Kidney (tissue), 14 donors: ENCODE measurements around the gene ARHGEF26. TPM values are rescaled to one million over a fixed set of nuclear protein-coding genes. Genes with fewer than 3 reads are reported as not detected.
A peak's percentile ranks its signal among the peaks of the same experiment; 100 is the strongest.
"Not testable (repeated sequence)": the region's sequence is repeated elsewhere in the genome, so short reads cannot be mapped to it uniquely, and the experiment has no call there.

Experiments used
- DNase-seq, 5 donors: peaks; one replicate each; pipeline ENCODE4 v3.0.0-alpha.2; 2013 to 2020
- FAIRE-seq: peaks from 2 replicates; lab custom pipeline; 2012; peaks lifted over from hg19 to GRCh38; lab: Jason Lieb, UNC
- H3K27ac ChIP-seq, 2 donors: one replicate each; pipeline ENCODE4 v1.7.0; 2013; ENCODE audit warnings: low read depth in 2 of 2, low read length in 2 of 2, inconsistent platforms in 1 of 2
- H3K27me3 ChIP-seq: one replicate; pipeline ENCODE4 v1.7.1; 2013; ENCODE audit warnings: low read length, inconsistent platforms; ENCODE audit not compliant: control insufficient read depth, insufficient read depth
- H3K36me3 ChIP-seq, 3 donors: one replicate each; pipeline versions ENCODE4 v1.7.0 to v1.7.1; 2013; ENCODE audit warnings: low read length in 3 of 3, control low read depth in 1 of 3, inconsistent platforms in 1 of 3; ENCODE audit not compliant: insufficient read depth in 3 of 3, control insufficient read depth in 2 of 3
- H3K4me1 ChIP-seq, 3 donors: one replicate each; pipeline versions ENCODE4 v1.7.0 to v1.7.1; 2013; ENCODE audit warnings: low read length in 3 of 3, inconsistent platforms in 1 of 3, low read depth in 1 of 3; ENCODE audit not compliant: control insufficient read depth in 2 of 3, insufficient read depth in 2 of 3
- H3K4me3 ChIP-seq, 3 donors: one replicate each; pipeline versions ENCODE4 v1.7.0 to v1.8.1; 2013; ENCODE audit warnings: low read length in 3 of 3, control low read depth in 1 of 3, inconsistent platforms in 1 of 3
- H3K9ac ChIP-seq, 3 donors: one replicate each; pipeline versions ENCODE4 v1.7.0 to v1.7.1; 2013; ENCODE audit warnings: low read length in 3 of 3, control low read depth in 1 of 3, inconsistent platforms in 1 of 3
- H3K9me3 ChIP-seq, 3 donors: one replicate each; pipeline versions ENCODE4 v1.7.0 to v1.7.1; 2013; ENCODE audit warnings: low read length in 3 of 3, control low read depth in 1 of 3, inconsistent platforms in 1 of 3; ENCODE audit not compliant: control insufficient read depth in 2 of 3, insufficient read depth in 1 of 3
- intact Hi-C: fragments of 100-400 bp; cut with DNase I; formaldehyde crosslinking; loops from one replicate; pipeline ENCODE4 v1.11.1; 2022
- polyA plus RNA-seq: library from polyadenylated mRNA; stranded (reverse); fragments of 350-450 nt; fragmentation: Illumina TruSeq; extraction: RNeasy Lipid Tissue Mini Kit (QIAGEN cat#74804); gene quantifications from one replicate; pipeline ENCODE4 v1.2.3, GENCODE V29; 2014; ENCODE audit warnings: low read depth, low replicate concordance; ENCODE audit not compliant: insufficient read depth
- total RNA-seq: library from RNA; stranded (reverse); fragmentation: NEBNext Ultra II Directional; extraction: Animal tissue kit (Norgen Biotek cat#: 25700); gene quantifications from one replicate; pipeline ENCODE4 v1.2.1, GENCODE V29; 2021
- TF ChIP-seq, protein P1 (sequence below): IDR thresholded peaks from 3 replicates; pipeline ENCODE4 v1.5.1; 2012; ENCODE audit warnings: mild to moderate bottlenecking, moderate library complexity, borderline replicate concordance; ENCODE audit not compliant: insufficient read depth; ENCODE audit errors: extremely low read depth
- donor health status: control.
- donor health status: control.
- donor health status: control.
- donor health status: control.
- donor health status: control.
- donor health status: DM: yes; HTN: yes; CAD: no.
- donor health status: Normal renal cell carcinoma (clear cell type).

ARHGEF26 gene
- total and polyA plus RNA-seq, 2 donors from 2014 or later: 3.9 to 4.8 TPM

DNA sequence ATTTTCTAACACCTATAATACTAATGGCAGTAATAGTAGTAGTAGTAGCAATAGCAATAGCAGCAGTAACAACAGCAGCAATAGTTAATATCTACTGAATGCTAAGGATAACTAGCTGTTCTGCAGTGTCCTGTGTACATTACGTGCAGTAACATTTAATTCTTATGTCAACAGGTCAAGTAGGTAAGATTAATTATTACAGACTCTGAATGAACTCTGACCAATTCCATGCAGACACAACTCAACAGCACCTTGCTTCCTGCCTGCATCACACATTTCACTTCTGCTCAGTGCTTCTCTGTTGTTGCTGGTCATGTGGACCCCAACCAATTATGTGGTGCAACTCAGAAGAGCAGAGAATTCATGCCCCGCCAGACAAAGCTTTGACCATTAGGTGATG lies 39.9 kb upstream of the ARHGEF26 start:
- intact Hi-C loops: no loop called here
- Histone ChIP-seq H3K36me3 (no peaks in the 10 kb centered on the region), H3K9me3 (no peaks in the 10 kb centered on the region), H3K9ac (no peak overlapping the region), H3K27ac (no peak overlapping the region), H3K4me3 (no peak overlapping the region), H3K27me3 (no peaks in the 10 kb centered on the region), H3K4me1 (no peaks in the 10 kb centered on the region)
- TF ChIP-seq, protein P1, sequence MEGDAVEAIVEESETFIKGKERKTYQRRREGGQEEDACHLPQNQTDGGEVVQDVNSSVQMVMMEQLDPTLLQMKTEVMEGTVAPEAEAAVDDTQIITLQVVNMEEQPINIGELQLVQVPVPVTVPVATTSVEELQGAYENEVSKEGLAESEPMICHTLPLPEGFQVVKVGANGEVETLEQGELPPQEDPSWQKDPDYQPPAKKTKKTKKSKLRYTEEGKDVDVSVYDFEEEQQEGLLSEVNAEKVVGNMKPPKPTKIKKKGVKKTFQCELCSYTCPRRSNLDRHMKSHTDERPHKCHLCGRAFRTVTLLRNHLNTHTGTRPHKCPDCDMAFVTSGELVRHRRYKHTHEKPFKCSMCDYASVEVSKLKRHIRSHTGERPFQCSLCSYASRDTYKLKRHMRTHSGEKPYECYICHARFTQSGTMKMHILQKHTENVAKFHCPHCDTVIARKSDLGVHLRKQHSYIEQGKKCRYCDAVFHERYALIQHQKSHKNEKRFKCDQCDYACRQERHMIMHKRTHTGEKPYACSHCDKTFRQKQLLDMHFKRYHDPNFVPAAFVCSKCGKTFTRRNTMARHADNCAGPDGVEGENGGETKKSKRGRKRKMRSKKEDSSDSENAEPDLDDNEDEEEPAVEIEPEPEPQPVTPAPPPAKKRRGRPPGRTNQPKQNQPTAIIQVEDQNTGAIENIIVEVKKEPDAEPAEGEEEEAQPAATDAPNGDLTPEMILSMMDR: no peak
- DNase-seq (no peak), FAIRE-seq (no peak)

DNA sequence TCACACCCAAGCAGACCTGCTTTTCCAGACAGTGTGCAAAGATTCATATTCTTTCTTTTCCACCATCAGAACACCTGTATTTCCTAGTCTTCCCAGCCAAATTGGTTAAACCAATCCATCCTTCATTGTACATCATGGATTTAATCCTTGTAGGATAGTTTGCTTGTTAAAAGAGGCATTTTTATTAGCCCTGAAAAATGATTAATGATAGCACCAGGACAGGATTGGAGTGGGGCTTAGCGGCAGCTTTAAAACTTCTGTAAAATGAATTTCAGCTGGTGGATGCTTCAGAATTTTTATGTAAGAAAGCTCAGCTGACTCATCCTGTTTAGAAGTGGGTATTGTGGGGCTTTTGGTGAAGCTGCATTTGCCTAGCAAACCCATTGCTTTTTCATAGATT lies 36.1 kb upstream of the ARHGEF26 start:
- no peaks in the 10 kb centered on the region for H3K36me3 ChIP-seq
- FAIRE-seq (no peak), DNase-seq (peak in 2 of 5 donors; percentile 15 to 49)
- H3K27me3 ChIP-seq: no peaks in the 10 kb centered on the region
- no peak overlapping the region for H3K27ac ChIP-seq
- H3K4me1 ChIP-seq: no peaks in the 10 kb centered on the region
- TF ChIP-seq, protein P1: no peak
- H3K9me3 ChIP-seq: no peaks in the 10 kb centered on the region
- intact Hi-C loops: no loop called here
- no peak overlapping the region for H3K9ac ChIP-seq
- H3K4me3 ChIP-seq: no peak overlapping the region

DNA sequence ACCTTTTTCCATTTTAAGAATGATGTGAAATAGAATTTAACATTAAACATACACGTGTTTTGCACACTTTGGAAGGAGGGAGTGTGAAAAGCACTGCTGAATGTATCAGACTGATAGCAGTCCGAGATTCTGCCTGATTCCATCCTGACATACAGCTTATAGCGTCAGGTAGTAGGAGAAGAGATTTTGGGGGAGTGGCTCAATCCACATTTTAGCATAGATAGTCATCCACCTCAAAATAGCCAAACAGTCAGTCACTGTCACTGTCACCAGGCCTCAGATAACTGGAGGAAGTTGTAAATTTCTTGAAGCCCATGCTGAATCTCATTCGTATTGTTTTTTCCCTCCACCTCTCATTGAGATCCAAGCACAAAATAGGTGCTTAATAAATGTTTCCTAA lies 35.4 kb upstream of the ARHGEF26 start:
- Histone ChIP-seq H3K27ac (no peak overlapping the region), H3K4me3 (no peak overlapping the region), H3K9me3 (no peaks in the 10 kb centered on the region), H3K9ac (no peak overlapping the region), H3K4me1 (no peaks in the 10 kb centered on the region), H3K36me3 (no peaks in the 10 kb centered on the region), H3K27me3 (no peaks in the 10 kb centered on the region)
- intact Hi-C loops: no loop called here
- TF ChIP-seq, protein P1: no peak
- DNase-seq (no peak), FAIRE-seq (no peak)

DNA sequence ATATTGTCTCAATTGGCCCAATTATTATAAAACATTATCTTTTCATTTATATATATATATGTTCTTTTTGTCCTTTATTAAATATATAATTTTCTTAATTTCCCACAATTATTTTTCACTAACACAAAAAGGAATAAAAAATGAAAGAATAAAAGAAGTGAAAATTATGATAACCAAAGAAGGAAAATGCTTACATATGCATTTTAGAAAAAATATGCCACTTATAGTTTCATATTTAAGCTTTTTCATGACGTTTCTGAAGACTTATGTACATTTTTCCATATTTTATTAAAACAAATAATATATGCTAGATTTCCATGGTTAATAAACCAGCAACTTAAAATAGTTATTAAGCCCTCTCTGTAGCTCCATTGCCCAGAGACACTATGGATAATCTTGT lies 34.9 kb upstream of the ARHGEF26 start:
- DNase-seq (no peak), FAIRE-seq (peak; percentile 92)
- intact Hi-C loops: no loop called here
- Histone ChIP-seq H3K4me3 (no peak overlapping the region), H3K27me3 (no peaks in the 10 kb centered on the region), H3K9me3 (no peaks in the 10 kb centered on the region), H3K4me1 (no peaks in the 10 kb centered on the region), H3K9ac (no peak overlapping the region), H3K27ac (no peak overlapping the region), H3K36me3 (no peaks in the 10 kb centered on the region)
- TF ChIP-seq, protein P1: no peak

DNA sequence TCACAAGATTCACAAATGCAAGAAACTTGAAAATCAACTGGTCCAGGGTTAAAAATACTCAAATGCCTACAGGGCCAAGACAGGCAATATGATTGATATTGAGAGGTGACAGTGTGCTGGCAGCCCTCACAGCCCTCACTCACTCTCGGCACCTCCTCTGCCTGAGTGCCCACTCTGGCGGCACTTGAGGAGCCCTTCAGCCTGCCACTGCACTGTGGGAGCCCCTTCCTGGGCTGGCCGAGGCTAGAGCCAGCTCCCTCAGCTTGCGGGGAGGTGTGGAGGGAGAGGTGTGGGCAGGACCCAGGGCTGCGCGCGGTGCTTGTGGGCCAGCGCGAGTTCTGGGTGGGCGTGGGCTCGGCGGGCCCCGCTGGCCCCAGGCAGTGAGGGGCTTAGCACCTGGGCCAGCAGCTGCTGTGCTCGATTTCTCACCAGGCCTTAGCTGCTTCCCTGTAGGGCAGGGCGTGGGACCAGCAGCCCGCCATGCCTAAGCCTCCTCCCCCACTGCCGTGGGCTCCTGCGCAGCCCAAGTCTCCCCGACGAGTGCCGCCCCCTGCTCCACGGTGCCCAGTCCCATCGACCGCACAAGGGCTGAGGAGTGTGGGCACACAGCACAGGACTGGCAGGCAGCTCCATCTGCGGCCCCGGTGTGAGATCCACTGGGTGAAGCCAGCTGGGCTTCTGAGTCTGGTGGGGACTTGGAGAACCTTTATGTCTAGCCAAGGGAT lies 33.3 kb upstream of the ARHGEF26 start:
- FAIRE-seq: not testable (repeated sequence)

More for the DNA sequence above, 33.3 kb upstream of the ARHGEF26 start:
- H3K9ac ChIP-seq, H3K4me1 ChIP-seq, DNase-seq, H3K27me3 ChIP-seq, H3K27ac ChIP-seq, H3K4me3 ChIP-seq, intact Hi-C loops, H3K9me3 ChIP-seq, H3K36me3 ChIP-seq: not testable (repeated sequence)
